ENCODE results near the gene HNRNPA2B1.
A peak's percentile ranks its signal among the peaks of the same experiment; 100 is the strongest.

HNRNPA2B1 gene

GRCh38 chr7:26202019-26202990 is 1.8 kb upstream of the HNRNPA2B1 start:
- TF ChIP-seq GATA2 (IDR thresholded peaks at IDR 0.05; ENCODE audit: low read depth, low read length) (no peak), GATA3 (IDR thresholded peaks at IDR 0.05; ENCODE audit: low read depth, low read length) (0 out of 2 replicates have a peak, but pooled peaks have one; percentile 1)

- TF ChIP-seq GATA3 (IDR thresholded peaks at IDR 0.05; ENCODE audit: low read depth, low read length) (no peak), GATA2 (IDR thresholded peaks at IDR 0.05; ENCODE audit: low read depth, low read length) (no peak)
Measured at GRCh38 chr7:26201247-26202018, 887 bp upstream of the HNRNPA2B1 start, which contains the start of gene CBX3. TSS of gene CBX3 (plus strand) at chr7:26201745. CDS start at chr7:26202999, 1,254 bp downstream.

- TF ChIP-seq GATA2 (IDR thresholded peaks at IDR 0.05; ENCODE audit: low read depth, low read length) (no peak), GATA3 (IDR thresholded peaks at IDR 0.05; ENCODE audit: low read depth, low read length) (no peak)
Measured at GRCh38 chr7:26200038-26200443, 505 bp downstream of the HNRNPA2B1 start.

GRCh38 chr7:26199301-26200037 is 1.1 kb downstream of the HNRNPA2B1 start:
- TF ChIP-seq GATA2 (IDR thresholded peaks at IDR 0.05; ENCODE audit: low read depth, low read length) (no peak), GATA3 (IDR thresholded peaks at IDR 0.05; ENCODE audit: low read depth, low read length) (no peak)

- TF ChIP-seq GATA3 (IDR thresholded peaks at IDR 0.05; ENCODE audit: low read depth, low read length) (no peak), GATA2 (IDR thresholded peaks at IDR 0.05; ENCODE audit: low read depth, low read length) (no peak)
Measured at GRCh38 chr7:26198781-26199169, 1.8 kb downstream of the HNRNPA2B1 start.

GRCh38 chr7:26198133-26198780 is 2.3 kb downstream of the HNRNPA2B1 start:
- TF ChIP-seq GATA2 (IDR thresholded peaks at IDR 0.05; ENCODE audit: low read depth, low read length) (no peak), GATA3 (IDR thresholded peaks at IDR 0.05; ENCODE audit: low read depth, low read length) (no peak)

GRCh38 chr7:26197153-26198115 is 3.1 kb downstream of the HNRNPA2B1 start:
- TF ChIP-seq GATA2 (IDR thresholded peaks at IDR 0.05; ENCODE audit: low read depth, low read length) (no peak), GATA3 (IDR thresholded peaks at IDR 0.05; ENCODE audit: low read depth, low read length) (no peak)

GRCh38 chr7:26195867-26196657 is 4.5 kb downstream of the HNRNPA2B1 start:
- TF ChIP-seq GATA2 (IDR thresholded peaks at IDR 0.05; ENCODE audit: low read depth, low read length) (no peak), GATA3 (IDR thresholded peaks at IDR 0.05; ENCODE audit: low read depth, low read length) (no peak)

- TF ChIP-seq GATA3 (IDR thresholded peaks at IDR 0.05; ENCODE audit: low read depth, low read length) = no peak
- no peak for TF ChIP-seq GATA2 (IDR thresholded peaks at IDR 0.05; ENCODE audit: low read depth, low read length)
Measured at GRCh38 chr7:26195182-26195581, 5.4 kb downstream of the HNRNPA2B1 start.

DNA sequence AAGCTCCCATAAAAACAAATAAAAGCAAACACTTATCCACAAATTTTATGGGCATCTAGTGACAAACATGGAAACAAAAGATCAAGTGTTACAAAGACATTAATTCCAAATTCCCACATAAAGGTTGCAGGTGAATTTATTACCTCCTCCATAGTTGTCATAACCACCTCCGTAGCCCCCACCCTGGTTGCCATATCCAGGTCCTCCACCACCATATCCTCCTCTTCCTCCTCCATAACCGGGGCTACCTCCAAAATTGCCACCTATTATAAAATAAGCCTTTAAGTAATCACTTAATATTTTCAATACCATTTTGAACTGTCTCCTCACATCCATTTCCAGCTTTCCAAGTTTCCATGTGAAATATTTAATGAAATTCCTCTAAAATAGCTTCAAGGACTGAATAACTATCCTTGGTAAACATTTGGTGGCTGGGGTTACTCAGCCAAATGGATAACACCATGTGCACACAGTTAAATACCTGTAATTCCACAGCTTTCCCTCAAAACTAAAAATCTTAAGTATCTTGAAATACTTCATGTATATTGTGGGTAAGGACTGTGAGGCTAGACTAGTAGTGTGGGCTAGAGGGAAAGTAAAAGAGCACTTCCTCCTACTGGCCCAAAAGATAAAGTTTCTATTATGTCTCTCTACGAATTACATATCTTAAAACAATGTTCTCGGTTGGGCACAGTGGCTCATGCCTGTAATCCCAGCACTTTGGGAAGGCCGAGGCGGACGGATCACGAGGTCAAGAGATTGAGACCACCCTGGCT is 6.9 kb downstream of the HNRNPA2B1 start:
- TF ChIP-seq GATA3 (IDR thresholded peaks at IDR 0.05; ENCODE audit: low read depth, low read length) (no peak), GATA2 (IDR thresholded peaks at IDR 0.05; ENCODE audit: low read depth, low read length) (no peak)

All from SH-SY5Y (cell line).